ENCODE data around the gene TBCK. TPM values are rescaled to one million over a fixed set of nuclear protein-coding genes. Genes with fewer than 3 reads are reported as not detected.

Gene TBCK
- total and polyA plus RNA-seq, 9 of the 15 experiments (the other 6 are each of a cell fraction or from before 2014, with no cell fraction given): 5.3 to 26.6 (median 16.2) TPM

DNA sequence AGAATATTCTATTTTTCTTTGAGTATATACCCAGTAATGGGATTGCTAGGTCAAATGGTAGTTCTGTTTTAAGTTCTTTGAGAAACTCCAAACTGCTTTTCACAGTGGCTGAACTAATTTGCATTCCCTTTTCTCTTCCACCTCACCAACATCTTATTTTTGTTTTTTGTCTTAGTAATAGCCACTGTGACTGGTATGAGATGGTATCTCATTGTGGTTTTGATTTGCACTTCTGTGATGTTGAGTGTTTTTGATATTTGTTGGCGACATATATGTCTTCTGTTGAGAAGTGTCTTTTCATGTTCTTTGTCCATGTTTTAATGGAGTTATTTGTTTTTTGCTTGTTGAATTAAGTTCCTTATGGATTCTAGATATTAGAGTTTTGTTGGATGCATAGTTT, 24.8 kb upstream of the TBCK start:
- ChIA-PET POLR2A (no interaction called here), CTCF (ENCODE audit: low intra/inter-chr PET ratio) (no interaction called here)
- DNase-seq (ENCODE audit: extremely low read depth in 1 of 4, low spot score in 3 of 4) (no peak), ATAC-seq (no peak), FAIRE-seq (no peak)
- peaks cover 58% of the 10 kb centered on the region; the same call in 2 of the 3 replicates for H3K36me3 ChIP-seq (ENCODE audit: control insufficient read depth, insufficient read depth, low read length)
- no peak overlapping the region for H3K9ac ChIP-seq (ENCODE audit: insufficient read depth in 1 of 2, low read depth in 2 of 2, low read length in 2 of 2)
- peaks cover 52% of the 10 kb centered on the region for H3K79me2 ChIP-seq (ENCODE audit: control insufficient read depth, insufficient read depth, low read length)
- WGBS (ENCODE audit: insufficient coverage, low coverage, missing lambda C conversion rate): 73% methylated on average over 1 of the region's 1 CpG
- H3K4me2 ChIP-seq (ENCODE audit: insufficient read depth, low read length): no peak overlapping the region
- TF ChIP-seq ZBTB1 (CRISPR knock-in tag; IDR thresholded peaks at IDR 0.05; ENCODE audit: borderline replicate concordance, low read depth) (no peak), SIRT6 (IDR thresholded peaks at IDR 0.05; ENCODE audit: low read depth, low read length) (no peak), BCL6 (CRISPR knock-in tag; IDR thresholded peaks at IDR 0.05) (no peak), ZZZ3 (IDR thresholded peaks at IDR 0.05) (no peak)
- in situ Hi-C loops (cut with MboI) (no loop called here), intact Hi-C loops (cut with micrococcal nuclease) (no loop called here)
- no peak overlapping the region for H3K27ac ChIP-seq (ENCODE audit: extremely low read depth, low read depth, low read length)
- H3K4me1 ChIP-seq (replicated peaks in 1 of 2; ENCODE audit: control insufficient read depth in 2 of 2, insufficient read depth in 2 of 2, low read length in 2 of 2): 0 out of 5 replicates have a peak, but pooled peaks cover 0 to 2% of the 10 kb centered on the region in 2 experiments
- H2AFZ ChIP-seq (ENCODE audit: low read depth, low read length): no peak overlapping the region
- H4K20me1 ChIP-seq (replicated peaks; ENCODE audit: control insufficient read depth, insufficient read depth, low read length): no peaks in the 10 kb centered on the region
- H3K9me3 ChIP-seq (replicated peaks; ENCODE audit: control insufficient read depth, insufficient read depth, low read depth, low read length): peaks cover 1% of the 10 kb centered on the region; the same call in 1 of the 2 replicates
- no TSS peak for BruUV-seq (replicated peaks)
- H3K4me3 ChIP-seq: no peak overlapping the region
- H3K9me1 ChIP-seq (ENCODE audit: control insufficient read depth, insufficient read depth, low read length): no peaks in the 10 kb centered on the region
- no peaks in the 10 kb centered on the region for H3K27me3 ChIP-seq (ENCODE audit: control insufficient read depth in 2 of 2, insufficient read depth in 2 of 2, low read length in 2 of 2)

DNA sequence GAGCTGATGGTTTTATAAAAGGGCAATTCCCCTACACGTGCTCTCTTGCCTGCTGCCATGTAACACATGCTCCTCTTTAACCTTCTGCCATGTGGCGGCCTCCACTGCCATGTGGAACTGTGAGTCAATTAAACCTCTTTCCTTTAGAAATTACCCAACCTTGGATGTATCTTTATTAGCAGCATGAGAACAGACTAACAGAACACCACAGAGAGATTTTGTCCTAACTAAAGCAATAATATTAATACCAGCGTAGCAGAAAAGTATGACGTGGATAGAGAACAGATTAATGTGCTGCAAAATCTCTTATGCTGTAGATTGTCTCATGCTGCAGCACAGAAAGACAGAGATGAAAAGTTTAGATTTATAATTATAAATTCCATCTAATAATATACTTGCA, 23.4 kb upstream of the TBCK start:
- H3K36me3 ChIP-seq (ENCODE audit: control insufficient read depth, insufficient read depth, low read length): peaks cover 65% of the 10 kb centered on the region
- peaks cover 44% of the 10 kb centered on the region for H3K79me2 ChIP-seq (ENCODE audit: control insufficient read depth, insufficient read depth, low read length)
- intact Hi-C loops (cut with micrococcal nuclease) (no loop called here), in situ Hi-C loops (cut with MboI) (no loop called here)
- no peaks in the 10 kb centered on the region for H3K9me1 ChIP-seq (ENCODE audit: control insufficient read depth, insufficient read depth, low read length)
- H4K20me1 ChIP-seq (replicated peaks; ENCODE audit: control insufficient read depth, insufficient read depth, low read length): no peaks in the 10 kb centered on the region
- TF ChIP-seq ZNF384 (IDR thresholded peaks at IDR 0.05; ENCODE audit: low read depth, low read length) (no peak), SIN3A (IDR thresholded peaks at IDR 0.05; ENCODE audit: borderline replicate concordance in 2 of 2, control insufficient read depth in 1 of 2, low read depth in 2 of 2, low read length in 2 of 2) (no peak), POU5F1 (IDR thresholded peaks at IDR 0.05; ENCODE audit: borderline replicate concordance, low read depth, low read length, partially characterized antibody) (no peak), STAT5B (CRISPR knock-in tag; IDR thresholded peaks at IDR 0.05) (no peak)
- TF ChIP-seq, protein P1, sequence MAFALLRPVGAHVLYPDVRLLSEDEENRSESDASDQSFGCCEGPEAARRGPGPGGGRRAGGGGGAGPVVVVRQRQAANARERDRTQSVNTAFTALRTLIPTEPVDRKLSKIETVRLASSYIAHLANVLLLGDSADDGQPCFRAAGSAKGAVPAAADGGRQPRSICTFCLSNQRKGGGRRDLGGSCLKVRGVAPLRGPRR (CRISPR knock-in tag; IDR thresholded peaks at IDR 0.05): no peak
- TF ChIP-seq, protein P2, sequence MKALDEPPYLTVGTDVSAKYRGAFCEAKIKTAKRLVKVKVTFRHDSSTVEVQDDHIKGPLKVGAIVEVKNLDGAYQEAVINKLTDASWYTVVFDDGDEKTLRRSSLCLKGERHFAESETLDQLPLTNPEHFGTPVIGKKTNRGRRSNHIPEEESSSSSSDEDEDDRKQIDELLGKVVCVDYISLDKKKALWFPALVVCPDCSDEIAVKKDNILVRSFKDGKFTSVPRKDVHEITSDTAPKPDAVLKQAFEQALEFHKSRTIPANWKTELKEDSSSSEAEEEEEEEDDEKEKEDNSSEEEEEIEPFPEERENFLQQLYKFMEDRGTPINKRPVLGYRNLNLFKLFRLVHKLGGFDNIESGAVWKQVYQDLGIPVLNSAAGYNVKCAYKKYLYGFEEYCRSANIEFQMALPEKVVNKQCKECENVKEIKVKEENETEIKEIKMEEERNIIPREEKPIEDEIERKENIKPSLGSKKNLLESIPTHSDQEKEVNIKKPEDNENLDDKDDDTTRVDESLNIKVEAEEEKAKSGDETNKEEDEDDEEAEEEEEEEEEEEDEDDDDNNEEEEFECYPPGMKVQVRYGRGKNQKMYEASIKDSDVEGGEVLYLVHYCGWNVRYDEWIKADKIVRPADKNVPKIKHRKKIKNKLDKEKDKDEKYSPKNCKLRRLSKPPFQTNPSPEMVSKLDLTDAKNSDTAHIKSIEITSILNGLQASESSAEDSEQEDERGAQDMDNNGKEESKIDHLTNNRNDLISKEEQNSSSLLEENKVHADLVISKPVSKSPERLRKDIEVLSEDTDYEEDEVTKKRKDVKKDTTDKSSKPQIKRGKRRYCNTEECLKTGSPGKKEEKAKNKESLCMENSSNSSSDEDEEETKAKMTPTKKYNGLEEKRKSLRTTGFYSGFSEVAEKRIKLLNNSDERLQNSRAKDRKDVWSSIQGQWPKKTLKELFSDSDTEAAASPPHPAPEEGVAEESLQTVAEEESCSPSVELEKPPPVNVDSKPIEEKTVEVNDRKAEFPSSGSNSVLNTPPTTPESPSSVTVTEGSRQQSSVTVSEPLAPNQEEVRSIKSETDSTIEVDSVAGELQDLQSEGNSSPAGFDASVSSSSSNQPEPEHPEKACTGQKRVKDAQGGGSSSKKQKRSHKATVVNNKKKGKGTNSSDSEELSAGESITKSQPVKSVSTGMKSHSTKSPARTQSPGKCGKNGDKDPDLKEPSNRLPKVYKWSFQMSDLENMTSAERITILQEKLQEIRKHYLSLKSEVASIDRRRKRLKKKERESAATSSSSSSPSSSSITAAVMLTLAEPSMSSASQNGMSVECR (CRISPR knock-in tag; IDR thresholded peaks at IDR 0.05): no peak
- ATAC-seq: no peak
- DNase-seq (ENCODE audit: extremely low read depth in 1 of 4, low spot score in 3 of 4): no peak
- H3K4me2 ChIP-seq (ENCODE audit: insufficient read depth, low read length): no peak overlapping the region
- no peak overlapping the region for H3K27ac ChIP-seq (ENCODE audit: extremely low read depth, low read depth, low read length)
- H3K9me3 ChIP-seq (replicated peaks; ENCODE audit: control insufficient read depth, insufficient read depth, low read depth, low read length): peaks cover 1% of the 10 kb centered on the region; the same call in 1 of the 2 replicates
- H2AFZ ChIP-seq (ENCODE audit: low read depth, low read length): no peak overlapping the region
- no peak overlapping the region for H3K4me3 ChIP-seq
- ChIA-PET CTCF (ENCODE audit: low intra/inter-chr PET ratio) (no interaction called here), POLR2A (interaction anchor here (0.6 kb wide), 1 partner anchor 1381 kb away, joined by 3 read pairs; no protein-coding TSS in a partner anchor)
- BruUV-seq (replicated peaks): no TSS peak
- H3K9ac ChIP-seq (ENCODE audit: insufficient read depth in 1 of 2, low read depth in 2 of 2, low read length in 2 of 2): no peak overlapping the region
- H3K27me3 ChIP-seq (ENCODE audit: control insufficient read depth in 2 of 2, insufficient read depth in 2 of 2, low read length in 2 of 2): no peaks in the 10 kb centered on the region
- WGBS (ENCODE audit: insufficient coverage, low coverage, missing lambda C conversion rate): 92% methylated on average over 4 of the region's 4 CpGs
- no peak for FAIRE-seq
- H3K4me1 ChIP-seq (replicated peaks in 1 of 2; ENCODE audit: control insufficient read depth in 2 of 2, insufficient read depth in 2 of 2, low read length in 2 of 2): 0 out of 5 replicates have a peak, but pooled peaks cover 0 to 2% of the 10 kb centered on the region in 2 experiments

Measured in K562 (cell line).